HAP-1 (cell line): ENCODE results near the gene SGCE.

Source experiments
- DNase-seq, 2 experiments: peaks; one replicate each; pipeline ENCODE4 v3.0.0-alpha.2; 2016 to 2020; ENCODE audit warnings: low spot score in 2 of 2
- H3K27me3 ChIP-seq: fragments of 250-450 bp; sonication (Bioruptor Pico); 2 replicates; pipeline ENCODE4 v1.5.1; 2020; ENCODE audit warnings: low read depth, mild to moderate bottlenecking, moderate library complexity
- H3K36me3 ChIP-seq: fragments of 250-450 bp; sonication (Bioruptor Pico); replicated peaks from 2 replicates; pipeline ENCODE4 v1.5.1; 2020; ENCODE audit warnings: mild to moderate bottlenecking
- H3K4me1 ChIP-seq: fragments of 250-450 bp; sonication (Bioruptor Pico); 2 replicates; pipeline ENCODE4 v1.5.1; 2020; ENCODE audit warnings: mild to moderate bottlenecking
- H3K4me3 ChIP-seq: fragments of 250-450 bp; sonication (Bioruptor Pico); 2 replicates; pipeline ENCODE4 v1.5.1; 2020; ENCODE audit warnings: mild to moderate bottlenecking, moderate library complexity
- H3K9me3 ChIP-seq: fragments of 250-450 bp; sonication (Bioruptor Pico); 2 replicates; pipeline ENCODE4 v1.5.1; 2020; ENCODE audit warnings: mild to moderate bottlenecking, moderate library complexity
- in situ Hi-C: fragments of 300-500 bp; cut with MboI; formaldehyde crosslinking; loops from 3 replicates; pipeline ENCODE4 v1.14.3; 2020; ENCODE audit warnings: low sequenced_read_pairs, inconsistent platforms, mixed read lengths

Gene SGCE

DNA sequence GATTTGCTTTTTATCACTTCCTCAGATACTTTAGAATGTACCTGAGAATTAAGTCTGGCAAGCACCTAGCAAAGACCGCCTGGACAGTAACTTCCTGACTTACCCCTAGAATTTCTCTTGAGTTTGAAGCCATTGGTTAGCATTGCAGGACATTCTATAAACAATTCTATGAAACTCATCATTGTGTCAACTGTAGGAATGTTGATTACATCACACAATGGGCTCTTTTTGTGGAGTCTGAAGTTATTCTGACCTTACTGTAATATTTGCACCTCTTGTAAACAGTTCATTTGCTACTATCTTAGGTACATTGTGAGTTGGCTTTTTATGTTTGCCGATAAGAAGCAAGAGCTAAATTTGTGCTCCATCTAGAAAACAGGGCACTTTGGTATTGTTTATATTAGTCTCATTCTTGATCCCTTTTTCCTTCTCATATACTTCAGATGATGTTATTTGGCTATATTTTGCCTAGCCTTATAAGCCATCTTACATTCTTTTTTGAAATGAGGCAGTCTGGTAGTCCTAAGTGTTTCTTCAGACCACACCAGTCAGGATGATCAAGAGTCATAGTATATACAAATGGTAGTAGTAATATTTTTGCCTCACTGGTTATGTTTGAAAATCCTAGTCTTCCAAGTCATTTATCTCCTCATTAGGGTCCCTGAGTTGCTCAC lies 94.0 kb downstream of the SGCE start:
- no peaks in the 10 kb centered on the region for H3K27me3 ChIP-seq
- H3K4me1 ChIP-seq: no peaks in the 10 kb centered on the region
- no peak overlapping the region for H3K4me3 ChIP-seq
- in situ Hi-C loops: no loop called here
- H3K36me3 ChIP-seq: no peaks in the 10 kb centered on the region; the same call in 1 of the 2 replicates
- DNase-seq: no peak
- no peaks in the 10 kb centered on the region for H3K9me3 ChIP-seq

DNA sequence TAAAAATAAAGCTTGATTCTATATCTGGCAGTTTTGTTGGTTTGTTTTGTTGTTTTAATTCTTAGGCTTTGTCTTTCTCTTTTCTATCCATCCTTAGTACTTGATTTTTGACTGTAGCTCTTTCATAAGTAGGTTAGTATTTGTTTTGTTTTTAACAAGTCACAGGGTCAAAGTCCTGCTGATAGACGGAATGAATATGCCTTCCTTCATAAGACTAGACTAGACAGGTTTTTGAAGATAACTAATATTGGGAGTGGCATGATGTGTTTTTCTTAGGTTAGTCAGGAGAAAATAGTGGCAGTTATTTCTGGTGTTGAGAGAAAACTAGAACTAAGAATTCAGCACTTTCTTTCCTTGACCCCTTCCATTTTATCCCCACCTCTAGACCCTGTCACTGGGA lies 96.0 kb downstream of the SGCE start:
- Histone ChIP-seq H3K4me3 (no peak overlapping the region), H3K9me3 (no peaks in the 10 kb centered on the region), H3K4me1 (no peaks in the 10 kb centered on the region), H3K27me3 (no peaks in the 10 kb centered on the region), H3K36me3 (peaks cover 3% of the 10 kb centered on the region; the same call in 1 of the 2 replicates)
- in situ Hi-C loops: no loop called here
- no peak for DNase-seq

DNA sequence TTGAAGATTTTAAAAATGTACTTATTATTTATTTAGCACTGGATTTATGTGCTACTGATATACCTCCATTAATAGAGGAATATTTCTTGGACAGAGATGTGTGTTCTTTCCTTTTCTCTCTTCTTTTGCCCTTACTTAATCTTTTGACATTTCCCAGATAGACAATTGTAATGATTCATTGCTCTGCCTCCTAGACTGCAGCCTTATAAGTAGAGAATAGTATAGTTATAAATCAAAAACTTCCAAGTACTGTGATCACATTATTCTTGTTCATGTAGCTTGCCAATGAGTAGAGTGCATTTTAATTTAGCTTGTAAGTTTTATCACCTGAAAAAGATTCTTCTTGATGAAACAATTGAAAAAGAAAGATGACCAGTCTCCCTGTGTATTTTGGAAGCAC lies 98.7 kb downstream of the SGCE start:
- H3K4me3 ChIP-seq: no peak overlapping the region
- peaks cover 3% of the 10 kb centered on the region; the same call in 1 of the 2 replicates for H3K36me3 ChIP-seq
- in situ Hi-C loops: no loop called here
- no peaks in the 10 kb centered on the region for H3K27me3 ChIP-seq
- no peaks in the 10 kb centered on the region for H3K4me1 ChIP-seq
- H3K9me3 ChIP-seq: no peaks in the 10 kb centered on the region
- no peak for DNase-seq

DNA sequence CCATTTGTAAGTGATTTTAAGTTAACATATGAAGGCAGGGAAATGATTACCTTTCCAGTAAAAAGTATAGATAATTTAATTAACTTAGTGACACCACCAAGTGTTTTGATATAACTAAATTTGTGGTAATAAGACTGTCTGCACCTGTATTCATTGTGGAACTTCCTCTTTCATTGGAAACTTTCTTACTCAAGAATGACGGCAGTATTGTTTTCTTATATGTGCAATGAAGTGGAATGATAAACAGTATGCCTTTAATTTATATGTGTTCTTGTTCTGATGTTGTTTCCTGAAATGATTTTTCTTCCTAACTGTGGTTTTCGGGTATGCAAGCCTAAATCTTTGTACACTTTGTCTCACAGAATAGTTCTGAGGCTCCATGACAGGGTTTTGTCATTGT lies 99.9 kb downstream of the SGCE start:
- Histone ChIP-seq H3K4me1 (no peaks in the 10 kb centered on the region), H3K9me3 (no peaks in the 10 kb centered on the region), H3K36me3 (peaks cover 3% of the 10 kb centered on the region; the same call in 1 of the 2 replicates), H3K27me3 (no peaks in the 10 kb centered on the region), H3K4me3 (no peak overlapping the region)
- DNase-seq: no peak
- in situ Hi-C loops: no loop called here

DNA sequence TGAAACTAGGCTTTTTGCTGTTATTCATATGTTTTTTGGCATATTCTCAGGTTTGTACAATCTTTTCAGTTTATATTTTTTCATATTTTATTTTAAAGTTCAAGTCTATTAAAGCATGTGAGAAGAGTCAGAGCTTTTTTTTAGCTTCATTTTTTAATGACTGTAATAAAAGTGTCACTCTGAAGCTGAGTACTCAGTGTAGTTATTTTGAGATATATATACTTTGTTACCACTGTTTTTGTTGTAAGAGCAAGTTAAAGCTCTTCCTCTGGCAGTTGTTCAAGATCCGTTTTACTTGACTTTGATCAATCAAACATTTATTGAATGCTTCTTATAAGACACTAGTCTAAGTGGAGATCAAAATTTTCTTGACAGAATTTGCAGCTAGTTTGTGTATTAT lies 108.8 kb downstream of the SGCE start:
- no peaks in the 10 kb centered on the region for H3K9me3 ChIP-seq
- H3K4me3 ChIP-seq: no peak overlapping the region
- H3K36me3 ChIP-seq: no peaks in the 10 kb centered on the region
- peaks cover 5% of the 10 kb centered on the region for H3K4me1 ChIP-seq
- H3K27me3 ChIP-seq: no peaks in the 10 kb centered on the region
- in situ Hi-C loops: no loop called here
- DNase-seq: no peak

DNA sequence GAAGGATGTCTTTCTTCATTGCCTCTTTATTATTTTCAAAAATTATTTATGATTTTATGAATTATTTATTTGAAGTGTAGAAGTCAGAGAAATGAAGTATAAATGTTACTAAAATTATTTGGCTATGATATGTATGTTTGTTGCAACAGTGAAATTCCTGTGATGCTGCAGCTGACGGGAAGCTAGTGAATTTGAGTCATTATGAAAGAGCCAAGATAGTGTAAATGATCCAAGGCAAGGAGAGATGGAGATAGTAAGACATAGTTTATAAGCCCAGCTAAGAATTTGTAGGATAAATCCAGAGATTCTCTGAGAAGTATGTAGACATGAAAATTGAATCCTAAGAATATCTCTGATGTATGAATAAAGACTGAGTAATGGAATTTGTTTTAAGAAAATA lies 115.5 kb downstream of the SGCE start:
- H3K4me3 ChIP-seq: no peak overlapping the region

More for the DNA sequence above, 115.5 kb downstream of the SGCE start:
- no peaks in the 10 kb centered on the region for H3K9me3 ChIP-seq
- DNase-seq: no peak
- in situ Hi-C loops: no loop called here
- H3K4me1 ChIP-seq: no peaks in the 10 kb centered on the region
- H3K36me3 ChIP-seq: 0 out of 2 replicates have a peak, but pooled peaks cover 4% of the 10 kb centered on the region
- no peaks in the 10 kb centered on the region for H3K27me3 ChIP-seq
